HG02852 (cell line): ENCODE measurements around the gene CX3CR1.

Experiments
- ATAC-seq: cut with Tn5 transposase; IDR thresholded peaks from one replicate; pipeline ENCODE4 v1.9.1; 2021; ENCODE audit warnings: mild to moderate bottlenecking, moderate library complexity; ENCODE audit not compliant: unreplicated experiment

CX3CR1 gene

GRCh38 chr3:39294446-39295183 is 14.8 kb upstream of the CX3CR1 start:
- no peak for ATAC-seq

GRCh38 chr3:39292961-39293360 is 13.1 kb upstream of the CX3CR1 start:
- no peak for ATAC-seq

- ATAC-seq: no peak
Observed at GRCh38 chr3:39291903-39292329, 12.1 kb upstream of the CX3CR1 start.

- ATAC-seq: no peak
Observed at GRCh38 chr3:39290255-39290654, 10.4 kb upstream of the CX3CR1 start.

- ATAC-seq: no peak
Observed at GRCh38 chr3:39289107-39289506, 9.3 kb upstream of the CX3CR1 start.

- peak; percentile 97 for ATAC-seq
Observed at GRCh38 chr3:39288300-39288808, 8.5 kb upstream of the CX3CR1 start.

GRCh38 chr3:39287216-39288164 is 7.7 kb upstream of the CX3CR1 start:
- ATAC-seq: no peak

GRCh38 chr3:39286771-39287170 is 6.9 kb upstream of the CX3CR1 start:
- no peak for ATAC-seq

GRCh38 chr3:39285332-39285731 is 5.5 kb upstream of the CX3CR1 start:
- ATAC-seq: no peak

- ATAC-seq: no peak
Observed at GRCh38 chr3:39284457-39284881, 4.6 kb upstream of the CX3CR1 start.

- no peak for ATAC-seq
Observed at GRCh38 chr3:39282057-39282456, 2.2 kb upstream of the CX3CR1 start.

- no peak for ATAC-seq
Observed at GRCh38 chr3:39281533-39281932, 1.7 kb upstream of the CX3CR1 start.

- ATAC-seq: no peak
Observed at GRCh38 chr3:39280571-39280970, 735 bp upstream of the CX3CR1 start.

- ATAC-seq: no peak
Observed at GRCh38 chr3:39278616-39278935, 1.3 kb downstream of the CX3CR1 start.

GRCh38 chr3:39277893-39278615 is 1.8 kb downstream of the CX3CR1 start:
- no peak for ATAC-seq

- ATAC-seq: no peak
Observed at GRCh38 chr3:39276746-39277145, 3.1 kb downstream of the CX3CR1 start.

- ATAC-seq: no peak
Observed at GRCh38 chr3:39275963-39276593, 3.8 kb downstream of the CX3CR1 start.

- ATAC-seq: no peak
Observed at GRCh38 chr3:39275052-39275451, 4.8 kb downstream of the CX3CR1 start.

GRCh38 chr3:39273119-39273518 is 6.7 kb downstream of the CX3CR1 start:
- ATAC-seq: no peak

GRCh38 chr3:39272191-39272590 is 7.6 kb downstream of the CX3CR1 start:
- ATAC-seq: no peak
